ENCODE measurements around the gene ZNF100. TPM values are rescaled to one million over a fixed set of nuclear protein-coding genes. Genes with fewer than 3 reads are reported as not detected.
A peak's percentile ranks its signal among the peaks of the same experiment; 100 is the strongest.

ZNF100 gene
- total and polyA plus RNA-seq, 5 donors from 2014 or later = 4.3 to 11.4 (median 8.8) TPM

DNA sequence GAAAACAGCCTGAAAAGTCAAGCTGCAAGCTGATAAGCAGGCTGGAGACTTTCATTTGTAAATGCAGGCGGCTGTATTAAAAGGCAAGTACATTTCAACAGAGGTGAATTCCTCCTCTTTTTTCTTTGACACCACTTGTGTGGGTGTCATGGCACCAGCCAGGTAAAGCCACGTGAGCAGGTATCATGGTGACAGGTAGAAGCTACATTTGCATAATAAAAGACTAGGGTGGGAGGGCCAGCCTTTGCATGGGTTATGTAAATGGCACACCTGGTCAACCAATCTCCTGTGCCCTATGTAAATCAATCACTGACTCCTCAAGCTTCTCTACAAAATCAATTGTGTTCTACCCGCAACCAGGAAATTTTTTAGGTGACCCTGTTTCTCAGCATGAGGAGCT is 68.2 kb downstream of the ZNF100 start:
- no peak overlapping the region for H3K27ac Mint-ChIP-seq
- no peaks in the 10 kb centered on the region for H3K36me3 ChIP-seq (ENCODE audit: control insufficient read depth, insufficient read depth, low read length)
- DNase-seq (no peak), ATAC-seq (ENCODE audit: low read depth in 2 of 2) (no peak)
- H3K9me3 Mint-ChIP-seq = peaks cover 0 to 8% (median 0%) of the 10 kb centered on the region in 7 donors
- no peaks in the 10 kb centered on the region for H3K4me1 ChIP-seq (ENCODE audit: control insufficient read depth, insufficient read depth, low read length, poor library complexity, severe bottlenecking)
- no peaks in the 10 kb centered on the region for H3K27me3 ChIP-seq (ENCODE audit: control insufficient read depth, insufficient read depth, low read length)
- no peaks in the 10 kb centered on the region for H3K4me1 Mint-ChIP-seq
- H3K4me3 Mint-ChIP-seq = no peak overlapping the region
- no peaks in the 10 kb centered on the region for H3K36me3 Mint-ChIP-seq
- no peak overlapping the region for H3K27ac ChIP-seq (ENCODE audit: insufficient read depth, low read length, poor library complexity, severe bottlenecking)
- no peak overlapping the region for H3K4me3 ChIP-seq (ENCODE audit: low read depth, low read length)
- no peaks in the 10 kb centered on the region for H3K9me3 ChIP-seq (ENCODE audit: control insufficient read depth in 2 of 2, low read length in 2 of 2)
- no peaks in the 10 kb centered on the region for H3K27me3 Mint-ChIP-seq

DNA sequence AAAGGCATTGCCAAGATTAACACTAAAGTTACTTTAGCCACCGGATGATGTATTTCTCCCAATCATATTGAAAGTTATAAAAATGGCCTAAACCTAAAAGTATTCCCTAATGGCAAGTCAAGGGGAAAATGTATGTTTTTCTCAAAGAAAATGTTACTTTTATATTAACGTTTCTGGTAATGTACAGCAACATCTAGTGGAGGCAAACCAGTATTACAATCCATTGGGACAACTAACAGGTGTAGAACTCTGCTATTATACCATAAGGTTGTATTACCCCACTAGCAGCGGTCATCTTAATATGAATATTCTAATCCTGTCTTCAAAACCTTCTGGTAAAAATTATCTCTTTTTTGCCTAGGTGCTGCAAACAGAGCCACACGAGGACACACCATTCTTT is 69.2 kb downstream of the ZNF100 start:
- Histone ChIP-seq H3K27ac (ENCODE audit: insufficient read depth, low read length, poor library complexity, severe bottlenecking) (no peak overlapping the region), H3K9me3 (ENCODE audit: control insufficient read depth in 2 of 2, low read length in 2 of 2) (no peaks in the 10 kb centered on the region), H3K36me3 (ENCODE audit: control insufficient read depth, insufficient read depth, low read length) (no peaks in the 10 kb centered on the region), H3K27me3 (ENCODE audit: control insufficient read depth, insufficient read depth, low read length) (no peaks in the 10 kb centered on the region), H3K4me3 (ENCODE audit: low read depth, low read length) (no peak overlapping the region), H3K4me1 (ENCODE audit: control insufficient read depth, insufficient read depth, low read length, poor library complexity, severe bottlenecking) (no peaks in the 10 kb centered on the region)
- H3K36me3 Mint-ChIP-seq = no peaks in the 10 kb centered on the region
- H3K27me3 Mint-ChIP-seq = no peaks in the 10 kb centered on the region
- no peak overlapping the region for H3K27ac Mint-ChIP-seq
- ATAC-seq (ENCODE audit: low read depth in 2 of 2) (no peak), DNase-seq (peak in 2 of 3 donors; percentile 22 to 26)
- H3K4me3 Mint-ChIP-seq = no peak overlapping the region
- H3K4me1 Mint-ChIP-seq = no peaks in the 10 kb centered on the region
- H3K9me3 Mint-ChIP-seq = peaks cover 0 to 8% (median 0%) of the 10 kb centered on the region in 7 donors

DNA sequence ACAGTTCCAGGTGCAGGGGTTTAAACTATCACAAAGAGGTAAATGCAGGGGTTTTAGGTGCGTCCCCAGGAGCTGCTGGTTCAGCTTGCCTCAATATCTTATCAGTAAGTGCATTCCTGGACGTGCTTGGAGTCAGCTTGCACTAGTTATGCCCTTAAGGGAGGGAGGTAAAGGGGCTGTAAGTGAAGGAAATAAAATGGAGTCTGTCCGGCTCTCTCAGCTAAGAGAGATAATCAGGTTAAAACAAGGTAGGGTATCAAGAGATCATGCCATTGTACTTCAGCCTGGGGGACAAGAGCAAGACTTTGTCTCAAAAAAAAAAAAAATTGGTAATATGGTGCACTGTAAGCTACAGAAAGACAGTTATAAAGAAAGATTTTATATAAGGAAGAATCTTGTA is 69.7 kb downstream of the ZNF100 start:
- H3K36me3 ChIP-seq (ENCODE audit: control insufficient read depth, insufficient read depth, low read length) = no peaks in the 10 kb centered on the region
- peaks cover 0 to 8% (median 0%) of the 10 kb centered on the region in 7 donors for H3K9me3 Mint-ChIP-seq
- H3K4me1 Mint-ChIP-seq = no peaks in the 10 kb centered on the region
- H3K4me1 ChIP-seq (ENCODE audit: control insufficient read depth, insufficient read depth, low read length, poor library complexity, severe bottlenecking) = no peaks in the 10 kb centered on the region
- DNase-seq (no peak), ATAC-seq (ENCODE audit: low read depth in 2 of 2) (no peak)
- H3K4me3 Mint-ChIP-seq = no peak overlapping the region
- H3K27me3 Mint-ChIP-seq = no peaks in the 10 kb centered on the region
- no peaks in the 10 kb centered on the region for H3K9me3 ChIP-seq (ENCODE audit: control insufficient read depth in 2 of 2, low read length in 2 of 2)
- no peaks in the 10 kb centered on the region for H3K27me3 ChIP-seq (ENCODE audit: control insufficient read depth, insufficient read depth, low read length)
- H3K27ac Mint-ChIP-seq = no peak overlapping the region
- H3K27ac ChIP-seq (ENCODE audit: insufficient read depth, low read length, poor library complexity, severe bottlenecking) = no peak overlapping the region
- H3K36me3 Mint-ChIP-seq = no peaks in the 10 kb centered on the region
- no peak overlapping the region for H3K4me3 ChIP-seq (ENCODE audit: low read depth, low read length)

DNA sequence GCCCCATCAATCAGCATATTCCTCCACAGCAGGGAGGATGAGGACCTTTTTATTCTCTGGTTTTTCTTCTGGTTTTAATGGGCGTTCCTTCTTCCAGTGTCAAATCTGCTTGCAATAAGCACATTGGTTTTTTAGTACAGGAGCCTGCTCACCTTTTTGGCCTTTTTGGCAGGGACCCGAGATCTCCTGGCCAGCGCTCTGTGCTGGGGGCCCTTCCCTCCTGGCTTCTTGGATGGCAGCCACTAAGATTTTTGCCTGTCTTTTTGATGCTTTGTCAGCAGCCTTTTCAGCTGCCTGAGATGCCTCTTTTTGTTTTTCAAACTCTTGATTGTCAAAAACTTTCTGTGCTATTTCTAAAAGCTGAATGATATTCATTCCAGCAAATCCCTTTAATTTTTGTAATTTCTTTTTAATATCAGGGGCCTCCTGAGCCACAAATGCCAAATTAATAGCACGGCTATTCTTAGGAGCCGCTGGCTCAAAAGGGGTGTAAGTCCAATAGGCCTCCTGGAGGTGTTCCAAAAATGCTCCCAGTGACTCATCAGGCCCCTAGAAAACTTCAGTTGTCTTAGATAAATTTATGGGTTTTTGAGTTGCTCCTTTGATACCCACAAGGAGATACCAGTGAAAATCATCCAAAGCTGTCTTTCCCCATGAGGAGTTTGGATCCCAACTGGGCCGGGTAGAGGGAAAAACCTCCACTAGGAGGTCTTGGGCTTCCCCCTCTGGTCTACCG is 73.0 kb downstream of the ZNF100 start:
- Histone ChIP-seq H3K36me3 (ENCODE audit: control insufficient read depth, insufficient read depth, low read length) (no peaks in the 10 kb centered on the region), H3K4me3 (ENCODE audit: low read depth, low read length) (no peak overlapping the region), H3K27ac (ENCODE audit: insufficient read depth, low read length, poor library complexity, severe bottlenecking) (no peak overlapping the region), H3K9me3 (ENCODE audit: control insufficient read depth in 2 of 2, low read length in 2 of 2) (no peaks in the 10 kb centered on the region), H3K27me3 (ENCODE audit: control insufficient read depth, insufficient read depth, low read length) (no peaks in the 10 kb centered on the region), H3K4me1 (ENCODE audit: control insufficient read depth, insufficient read depth, low read length, poor library complexity, severe bottlenecking) (no peaks in the 10 kb centered on the region)
- H3K4me1 Mint-ChIP-seq = no peaks in the 10 kb centered on the region
- peaks cover 0 to 8% (median 0%) of the 10 kb centered on the region in 7 donors for H3K9me3 Mint-ChIP-seq
- H3K4me3 Mint-ChIP-seq = no peak overlapping the region
- no peaks in the 10 kb centered on the region for H3K36me3 Mint-ChIP-seq
- no peaks in the 10 kb centered on the region for H3K27me3 Mint-ChIP-seq
- ATAC-seq (ENCODE audit: low read depth in 2 of 2) (no peak), DNase-seq (no peak)
- H3K27ac Mint-ChIP-seq = no peak overlapping the region

DNA sequence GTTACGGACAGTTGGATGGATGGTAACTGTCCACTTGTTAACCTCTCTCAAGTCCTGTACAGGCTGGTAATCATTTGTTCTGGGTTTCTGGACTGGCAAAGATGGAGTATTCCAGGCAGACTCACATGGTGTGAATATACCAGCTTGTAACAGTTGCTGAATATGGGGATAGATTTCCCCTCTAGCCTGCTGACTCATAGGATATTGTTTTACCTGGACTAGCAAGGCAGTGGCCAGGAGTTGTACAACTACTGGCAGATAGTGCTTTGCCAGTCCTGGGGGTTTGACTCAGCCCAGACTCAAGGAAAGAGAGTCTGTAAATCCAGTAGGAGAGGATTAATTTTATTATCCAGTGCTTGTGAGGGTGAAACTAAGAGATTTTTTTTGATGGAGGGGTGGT is 74.0 kb downstream of the ZNF100 start:
- Mint-ChIP-seq H3K27me3 (no peaks in the 10 kb centered on the region), H3K4me3 (no peak overlapping the region), H3K27ac (no peak overlapping the region), H3K9me3 (peaks cover 0 to 8% (median 0%) of the 10 kb centered on the region in 7 donors), H3K4me1 (no peaks in the 10 kb centered on the region), H3K36me3 (no peaks in the 10 kb centered on the region)
- ATAC-seq (ENCODE audit: low read depth in 2 of 2) = no peak
- Histone ChIP-seq H3K36me3 (ENCODE audit: control insufficient read depth, insufficient read depth, low read length) (no peaks in the 10 kb centered on the region), H3K27ac (ENCODE audit: insufficient read depth, low read length, poor library complexity, severe bottlenecking) (no peak overlapping the region), H3K4me1 (ENCODE audit: control insufficient read depth, insufficient read depth, low read length, poor library complexity, severe bottlenecking) (no peaks in the 10 kb centered on the region), H3K27me3 (ENCODE audit: control insufficient read depth, insufficient read depth, low read length) (no peaks in the 10 kb centered on the region), H3K4me3 (ENCODE audit: low read depth, low read length) (no peak overlapping the region), H3K9me3 (ENCODE audit: control insufficient read depth in 2 of 2, low read length in 2 of 2) (no peaks in the 10 kb centered on the region)
- no peak for DNase-seq

DNA sequence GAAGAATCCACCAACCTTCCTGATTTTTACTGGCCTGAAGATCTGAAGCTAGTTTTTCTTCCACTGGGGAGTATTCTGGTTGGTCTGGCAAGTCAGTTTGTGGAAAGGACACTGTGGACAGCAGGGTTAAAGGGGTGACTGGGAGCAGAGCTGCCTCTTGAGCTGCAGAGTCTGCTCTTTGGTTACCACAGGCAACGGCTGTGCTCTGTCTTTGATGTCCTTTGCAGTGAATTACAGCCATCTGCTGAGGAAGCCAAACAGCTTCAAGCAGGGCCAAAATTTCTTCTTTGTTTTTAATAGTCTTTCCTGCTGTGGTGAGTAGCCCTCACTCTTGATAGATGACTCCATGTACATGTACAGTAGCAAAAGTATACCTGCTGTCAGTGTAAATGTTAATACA is 75.7 kb downstream of the ZNF100 start:
- no peak overlapping the region for H3K27ac Mint-ChIP-seq
- H3K36me3 ChIP-seq (ENCODE audit: control insufficient read depth, insufficient read depth, low read length) = no peaks in the 10 kb centered on the region
- H3K27me3 Mint-ChIP-seq = no peaks in the 10 kb centered on the region
- H3K4me3 ChIP-seq (ENCODE audit: low read depth, low read length) = no peak overlapping the region
- H3K9me3 ChIP-seq (ENCODE audit: control insufficient read depth in 2 of 2, low read length in 2 of 2) = no peaks in the 10 kb centered on the region
- no peak for ATAC-seq (ENCODE audit: low read depth in 2 of 2)
- H3K4me3 Mint-ChIP-seq = no peak overlapping the region
- DNase-seq = no peak
- no peaks in the 10 kb centered on the region for H3K4me1 Mint-ChIP-seq
- H3K36me3 Mint-ChIP-seq = no peaks in the 10 kb centered on the region
- H3K4me1 ChIP-seq (ENCODE audit: control insufficient read depth, insufficient read depth, low read length, poor library complexity, severe bottlenecking) = no peaks in the 10 kb centered on the region
- H3K27me3 ChIP-seq (ENCODE audit: control insufficient read depth, insufficient read depth, low read length) = no peaks in the 10 kb centered on the region
- peaks cover 0 to 8% (median 0%) of the 10 kb centered on the region in 7 donors for H3K9me3 Mint-ChIP-seq
- H3K27ac ChIP-seq (ENCODE audit: insufficient read depth, low read length, poor library complexity, severe bottlenecking) = no peak overlapping the region

DNA sequence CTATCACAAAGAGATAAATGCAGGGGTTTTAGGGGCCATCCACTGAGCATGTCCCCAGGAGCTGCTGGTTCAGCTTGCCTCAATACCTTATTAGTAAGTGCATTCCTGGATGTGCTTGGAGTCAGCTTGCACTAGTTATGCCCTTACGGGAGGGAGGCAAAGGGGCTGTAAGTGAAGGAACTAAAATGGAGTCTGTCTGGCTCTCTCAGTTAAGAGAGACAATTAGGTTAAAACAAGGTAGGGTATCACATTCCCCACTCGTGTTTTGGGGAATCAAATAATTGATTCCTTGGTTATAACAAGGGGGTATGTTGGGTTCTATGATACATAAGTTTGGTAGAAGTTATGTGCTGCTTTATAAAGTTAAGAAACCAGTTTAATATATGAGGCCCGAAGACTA is 78.9 kb downstream of the ZNF100 start:
- ATAC-seq (ENCODE audit: low read depth in 2 of 2) (no peak), DNase-seq (no peak)
- H3K9me3 ChIP-seq (ENCODE audit: control insufficient read depth in 2 of 2, low read length in 2 of 2) = no peaks in the 10 kb centered on the region
- H3K27ac ChIP-seq (ENCODE audit: insufficient read depth, low read length, poor library complexity, severe bottlenecking) = no peak overlapping the region
- Mint-ChIP-seq H3K36me3 (no peaks in the 10 kb centered on the region), H3K9me3 (peaks cover 0 to 9% (median 4%) of the 10 kb centered on the region in 7 donors), H3K4me1 (no peaks in the 10 kb centered on the region), H3K4me3 (no peak overlapping the region), H3K27me3 (no peaks in the 10 kb centered on the region), H3K27ac (no peak overlapping the region)
- no peaks in the 10 kb centered on the region for H3K36me3 ChIP-seq (ENCODE audit: control insufficient read depth, insufficient read depth, low read length)
- H3K27me3 ChIP-seq (ENCODE audit: control insufficient read depth, insufficient read depth, low read length) = no peaks in the 10 kb centered on the region
- no peaks in the 10 kb centered on the region for H3K4me1 ChIP-seq (ENCODE audit: control insufficient read depth, insufficient read depth, low read length, poor library complexity, severe bottlenecking)
- H3K4me3 ChIP-seq (ENCODE audit: low read depth, low read length) = no peak overlapping the region

DNA sequence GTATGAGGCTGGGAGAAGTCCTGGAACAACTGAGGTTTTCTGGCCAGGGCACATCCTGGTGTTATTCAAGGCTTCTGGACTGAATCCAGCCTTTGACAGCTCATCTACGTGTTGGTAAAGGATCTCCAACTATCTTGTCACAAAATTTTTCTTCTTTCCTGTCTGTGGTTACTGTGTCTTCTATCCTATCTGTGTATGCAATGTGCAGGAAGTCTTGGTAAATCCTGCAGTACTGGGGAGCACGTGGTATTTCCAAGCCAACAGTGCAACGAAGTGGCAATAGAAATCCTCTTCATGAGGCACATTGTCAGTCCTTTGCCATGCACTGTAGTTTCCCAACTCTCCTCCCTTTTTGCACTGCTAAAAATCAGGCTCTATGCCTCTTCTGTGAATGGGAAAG is 86.7 kb downstream of the ZNF100 start:
- Histone ChIP-seq H3K4me3 (ENCODE audit: low read depth, low read length) (no peak overlapping the region), H3K27me3 (ENCODE audit: control insufficient read depth, insufficient read depth, low read length) (no peaks in the 10 kb centered on the region), H3K27ac (ENCODE audit: insufficient read depth, low read length, poor library complexity, severe bottlenecking) (no peak overlapping the region), H3K36me3 (ENCODE audit: control insufficient read depth, insufficient read depth, low read length) (no peaks in the 10 kb centered on the region), H3K4me1 (ENCODE audit: control insufficient read depth, insufficient read depth, low read length, poor library complexity, severe bottlenecking) (no peaks in the 10 kb centered on the region), H3K9me3 (ENCODE audit: control insufficient read depth in 2 of 2, low read length in 2 of 2) (peaks cover 0 to 6% of the 10 kb centered on the region in 2 experiments)
- H3K4me3 Mint-ChIP-seq = no peak overlapping the region
- peaks cover 0 to 13% (median 5%) of the 10 kb centered on the region in 7 donors for H3K9me3 Mint-ChIP-seq
- no peak for DNase-seq
- ATAC-seq (ENCODE audit: low read depth in 2 of 2) = no peak
- H3K27me3 Mint-ChIP-seq = no peaks in the 10 kb centered on the region
- H3K27ac Mint-ChIP-seq = no peak overlapping the region
- no peaks in the 10 kb centered on the region for H3K36me3 Mint-ChIP-seq
- H3K4me1 Mint-ChIP-seq = peaks cover 0 to 3% (median 2%) of the 10 kb centered on the region in 4 donors
